MCF 10A (cell line): ENCODE data around the gene ZBTB7C. TPM values are rescaled to one million over a fixed set of nuclear protein-coding genes. Genes with fewer than 3 reads are reported as not detected.

Experiments
- BruUV-seq: library from RNA; stranded (reverse); fragments of 400-500 nt; replicated peaks from 2 replicates; lab custom pipeline; 2021; lab: Mats Ljungman, UMichigan
- CTCF ChIA-PET: fragments of 300-600 bp; sonication (Branson Sonifier 250); formaldehyde crosslinking; extraction: SDS; loops from one replicate; lab custom pipeline; 2021; ENCODE audit warnings: antibody characterized with exemption, inconsistent platforms; lab: Yijun Ruan, JAX
- POLR2A ChIA-PET: fragments of 300-600, 350-650 bp; sonication (Branson Sonifier 250); formaldehyde crosslinking; extraction: SDS; loops from one replicate; lab custom pipeline; 2020; ENCODE audit warnings: antibody characterized with exemption, inconsistent platforms; lab: Yijun Ruan, JAX
- DNase-seq: peaks from one replicate; pipeline ENCODE4 v3.0.0-alpha.2; 2018; ENCODE audit not compliant: unreplicated experiment
- H3K27ac Mint-ChIP-seq: one replicate; pipeline ENCODE4 v1.8.0; 2022; ENCODE audit warnings: mild to moderate bottlenecking, low read depth, mixed read lengths; ENCODE audit not compliant: unreplicated experiment
- H3K27me3 Mint-ChIP-seq: one replicate; pipeline ENCODE4 v1.8.0; 2022; ENCODE audit warnings: mixed read lengths; ENCODE audit not compliant: insufficient read depth, unreplicated experiment
- H3K36me3 Mint-ChIP-seq: one replicate; pipeline ENCODE4 v1.8.0; 2022; ENCODE audit warnings: mild to moderate bottlenecking, moderate library complexity, mixed read lengths; ENCODE audit not compliant: insufficient read depth, unreplicated experiment
- H3K4me1 Mint-ChIP-seq: one replicate; pipeline ENCODE4 v1.8.0; 2022; ENCODE audit warnings: mixed read lengths; ENCODE audit not compliant: insufficient read depth, unreplicated experiment
- H3K4me3 Mint-ChIP-seq: one replicate; pipeline ENCODE4 v1.8.0; 2022; ENCODE audit warnings: mild to moderate bottlenecking, moderate library complexity, mixed read lengths; ENCODE audit not compliant: unreplicated experiment
- H3K9me3 Mint-ChIP-seq: one replicate; pipeline ENCODE4 v1.8.0; 2022; ENCODE audit warnings: mixed read lengths; ENCODE audit not compliant: unreplicated experiment
- CTCF ChIP-seq: fragments of 200-600 bp; IDR thresholded peaks from one replicate; pipeline ENCODE4 v1.8.0; 2022; ENCODE audit warnings: antibody characterized with exemption, mild to moderate bottlenecking; ENCODE audit not compliant: unreplicated experiment
- intact Hi-C: fragments of 100-400 bp; cut with micrococcal nuclease; formaldehyde crosslinking; loops from 2 replicates; pipeline ENCODE4 v1.14.1; 2022
- total RNA-seq: library from RNA; stranded (reverse); gene quantifications from 2 replicates; pipeline ENCODE4 v1.2.3, GENCODE V29; 2022

The ZBTB7C gene
- total RNA-seq, 1 experiment from 2014 or later = 0.42 TPM

DNA sequence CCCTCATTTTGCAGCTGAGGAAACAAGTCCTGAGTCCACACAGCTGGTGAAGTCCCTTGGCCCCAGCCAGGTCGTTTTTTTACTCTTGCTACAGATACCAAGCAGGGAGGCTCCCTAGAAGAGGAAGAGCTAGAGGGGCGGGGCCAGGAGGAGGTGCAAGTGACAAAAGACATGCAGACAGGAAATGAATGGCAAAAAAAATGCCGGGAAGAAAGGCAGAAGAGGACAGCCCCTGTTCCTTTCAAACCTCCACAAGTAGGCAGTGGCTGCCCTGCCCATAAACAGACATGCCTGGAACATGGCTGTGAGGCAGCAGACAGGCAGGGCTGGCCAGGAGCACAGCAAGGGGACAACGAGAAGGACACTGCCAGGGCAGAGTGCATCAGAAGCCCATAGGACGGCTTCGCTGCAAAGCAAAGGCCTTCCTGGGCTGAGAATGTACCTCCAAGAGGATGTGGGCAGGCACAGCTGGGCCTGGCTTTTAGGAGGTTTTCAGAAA, 108.7 kb downstream of the ZBTB7C start:
- intact Hi-C loops = no loop called here
- H3K36me3 Mint-ChIP-seq = no peaks in the 10 kb centered on the region
- ChIA-PET POLR2A (no interaction called here), CTCF (interaction anchor here (0.6 kb wide), 1 partner anchor 145 kb away, joined by 4 read pairs; no protein-coding TSS in a partner anchor)
- H3K4me1 Mint-ChIP-seq = peaks cover 7% of the 10 kb centered on the region
- H3K27ac Mint-ChIP-seq = no peak overlapping the region
- no peaks in the 10 kb centered on the region for H3K9me3 Mint-ChIP-seq
- peak; percentile 18 for DNase-seq
- TF ChIP-seq CTCF = no peak
- no peak overlapping the region for H3K4me3 Mint-ChIP-seq
- no TSS peak for BruUV-seq
- H3K27me3 Mint-ChIP-seq = no peaks in the 10 kb centered on the region

DNA sequence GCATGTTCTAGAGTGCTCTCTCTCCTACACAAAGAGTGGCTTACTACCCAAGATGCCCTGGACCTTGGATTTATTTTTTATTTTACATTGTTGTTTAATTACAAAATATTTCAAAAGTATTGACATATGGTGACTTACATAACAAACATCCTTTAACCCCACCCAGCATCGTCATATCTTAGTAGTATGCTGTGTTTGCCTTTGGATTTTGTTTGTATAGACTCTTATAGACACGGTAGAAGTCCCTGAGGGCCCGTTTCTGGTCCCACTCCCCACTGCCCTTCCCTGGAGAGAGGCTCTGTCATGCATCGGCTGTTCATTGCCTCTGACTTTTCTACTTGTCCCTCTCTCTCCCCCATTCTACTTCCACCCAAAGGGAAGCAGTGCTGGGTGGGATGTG, 112.0 kb downstream of the ZBTB7C start:
- no peak for TF ChIP-seq CTCF
- CTCF ChIA-PET = no interaction called here
- Mint-ChIP-seq H3K36me3 (no peaks in the 10 kb centered on the region), H3K4me3 (no peak overlapping the region), H3K9me3 (no peaks in the 10 kb centered on the region), H3K27ac (no peak overlapping the region), H3K4me1 (peaks cover 12% of the 10 kb centered on the region), H3K27me3 (no peaks in the 10 kb centered on the region)
- no peak for DNase-seq
- intact Hi-C loops = no loop called here
- POLR2A ChIA-PET = no interaction called here
- BruUV-seq = no TSS peak

DNA sequence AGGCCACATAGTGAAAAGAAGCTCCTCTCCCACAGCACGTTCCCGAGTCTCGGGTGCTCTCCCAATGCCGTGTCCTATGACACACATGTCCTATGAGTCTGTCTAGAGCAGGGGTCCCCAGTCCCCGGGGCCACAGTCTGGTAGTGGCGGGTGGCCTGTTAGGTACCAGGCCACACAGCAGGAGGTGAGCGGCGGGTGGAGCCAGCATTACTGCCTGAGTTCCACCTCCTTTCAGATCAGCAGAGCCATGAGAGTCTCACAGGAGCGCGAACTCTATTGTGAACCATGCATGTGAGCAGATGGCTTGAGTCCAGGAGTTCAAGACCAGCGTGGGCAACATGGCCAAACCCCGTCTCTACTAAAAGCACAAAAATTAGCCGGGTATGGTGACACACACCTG, 112.6 kb downstream of the ZBTB7C start:
- H3K4me1 Mint-ChIP-seq = peaks cover 12% of the 10 kb centered on the region
- H3K9me3 Mint-ChIP-seq = no peaks in the 10 kb centered on the region
- ChIA-PET CTCF (no interaction called here), POLR2A (no interaction called here)
- no peak for TF ChIP-seq CTCF
- no peak overlapping the region for H3K4me3 Mint-ChIP-seq
- no peaks in the 10 kb centered on the region for H3K36me3 Mint-ChIP-seq
- no peaks in the 10 kb centered on the region for H3K27me3 Mint-ChIP-seq
- H3K27ac Mint-ChIP-seq = no peak overlapping the region
- DNase-seq = no peak
- intact Hi-C loops = no loop called here
- no TSS peak for BruUV-seq

DNA sequence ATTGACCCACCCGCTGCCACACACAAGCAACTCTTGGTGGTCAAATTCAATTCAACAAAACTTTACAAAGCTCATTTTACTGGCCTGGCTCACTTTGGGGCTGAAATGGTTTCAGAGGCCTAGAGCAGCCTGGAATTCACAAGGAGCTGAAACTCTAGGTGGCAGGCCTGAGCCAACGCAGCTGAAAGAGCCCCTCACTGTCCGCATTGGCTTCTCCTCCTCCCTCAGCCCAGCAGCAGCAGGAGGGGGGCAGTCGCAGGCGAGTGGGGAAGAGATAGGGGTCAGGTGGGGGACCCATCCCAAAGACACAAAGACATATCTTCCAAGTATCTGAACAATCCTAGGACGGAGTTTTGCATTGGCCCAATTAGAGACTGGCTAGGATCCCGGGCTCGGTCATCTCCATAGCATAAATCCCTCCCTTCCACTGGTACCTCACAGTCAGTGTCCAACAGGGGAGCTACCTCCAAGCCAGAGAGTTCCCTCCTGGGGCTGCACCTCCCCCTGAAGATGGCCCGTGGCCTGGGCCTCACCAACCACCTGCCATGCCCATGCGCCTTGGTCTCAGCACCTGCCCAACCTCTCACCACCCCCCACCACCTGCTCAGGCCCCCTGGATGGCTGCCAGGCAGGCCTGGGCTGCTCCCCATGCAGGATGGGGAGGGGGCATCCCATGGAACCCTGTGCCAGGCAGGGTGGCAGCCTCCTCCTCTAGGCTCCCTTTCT, 113.4 kb downstream of the ZBTB7C start:
- no peak for DNase-seq
- H3K36me3 Mint-ChIP-seq = no peaks in the 10 kb centered on the region
- no peak for TF ChIP-seq CTCF
- peaks cover 12% of the 10 kb centered on the region for H3K4me1 Mint-ChIP-seq
- no TSS peak for BruUV-seq
- no peak overlapping the region for H3K27ac Mint-ChIP-seq
- ChIA-PET POLR2A (no interaction called here), CTCF (interaction anchor here (0.6 to 1.3 kb wide), 4 partner anchors 13 to 116 kb away, joined by 3 to 5 read pairs (median 3); no protein-coding TSS in a partner anchor)
- no peak overlapping the region for H3K4me3 Mint-ChIP-seq
- no peaks in the 10 kb centered on the region for H3K9me3 Mint-ChIP-seq
- H3K27me3 Mint-ChIP-seq = no peaks in the 10 kb centered on the region
- intact Hi-C loops = no loop called here
